Measurements from ENCODE around the gene SIX1.

DNA sequence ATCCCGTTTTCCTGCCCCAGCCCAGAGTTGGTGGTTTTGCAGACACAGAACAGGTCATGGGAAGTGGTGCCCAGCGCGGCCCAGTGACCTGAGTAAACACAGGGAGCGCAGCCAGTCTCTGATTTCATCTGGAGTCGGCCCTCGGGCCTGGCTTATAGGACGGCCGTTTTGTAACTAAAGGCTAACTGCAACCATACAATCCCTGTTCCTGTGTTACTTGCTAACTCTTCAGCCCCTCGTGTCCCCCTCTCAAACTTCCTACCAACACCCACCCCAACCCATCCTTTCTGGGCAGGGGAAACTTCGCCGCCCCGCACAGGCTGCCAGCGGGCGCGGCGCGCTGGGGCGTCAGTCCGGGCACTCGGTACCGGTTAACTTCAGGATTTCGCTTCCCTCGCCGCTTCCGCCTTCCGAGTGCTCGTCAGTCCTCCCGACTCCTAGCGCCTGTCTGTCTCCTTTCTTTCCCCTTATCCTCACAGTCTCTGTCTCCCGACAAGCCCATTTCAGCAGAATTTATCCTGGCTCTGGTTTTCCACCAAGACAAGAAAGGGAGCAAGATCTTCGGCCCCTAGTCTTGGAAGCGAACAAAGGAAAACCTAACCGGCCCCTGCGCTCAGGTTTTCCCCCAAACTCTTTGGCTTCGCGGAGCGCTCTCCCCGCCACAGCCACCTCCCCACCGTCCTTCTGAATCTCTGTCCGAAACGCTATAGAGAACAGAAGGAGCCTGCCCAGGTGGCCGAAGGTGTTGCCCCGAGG lies 2.0 kb downstream of the SIX1 start:
- TF ChIP-seq, protein P1, sequence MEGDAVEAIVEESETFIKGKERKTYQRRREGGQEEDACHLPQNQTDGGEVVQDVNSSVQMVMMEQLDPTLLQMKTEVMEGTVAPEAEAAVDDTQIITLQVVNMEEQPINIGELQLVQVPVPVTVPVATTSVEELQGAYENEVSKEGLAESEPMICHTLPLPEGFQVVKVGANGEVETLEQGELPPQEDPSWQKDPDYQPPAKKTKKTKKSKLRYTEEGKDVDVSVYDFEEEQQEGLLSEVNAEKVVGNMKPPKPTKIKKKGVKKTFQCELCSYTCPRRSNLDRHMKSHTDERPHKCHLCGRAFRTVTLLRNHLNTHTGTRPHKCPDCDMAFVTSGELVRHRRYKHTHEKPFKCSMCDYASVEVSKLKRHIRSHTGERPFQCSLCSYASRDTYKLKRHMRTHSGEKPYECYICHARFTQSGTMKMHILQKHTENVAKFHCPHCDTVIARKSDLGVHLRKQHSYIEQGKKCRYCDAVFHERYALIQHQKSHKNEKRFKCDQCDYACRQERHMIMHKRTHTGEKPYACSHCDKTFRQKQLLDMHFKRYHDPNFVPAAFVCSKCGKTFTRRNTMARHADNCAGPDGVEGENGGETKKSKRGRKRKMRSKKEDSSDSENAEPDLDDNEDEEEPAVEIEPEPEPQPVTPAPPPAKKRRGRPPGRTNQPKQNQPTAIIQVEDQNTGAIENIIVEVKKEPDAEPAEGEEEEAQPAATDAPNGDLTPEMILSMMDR (conservative IDR thresholded peaks at IDR 0.05; ENCODE audit: low read depth in 2 of 2) = no peak
- peak; percentile 95 for TF ChIP-seq EZH2 (IDR thresholded peaks at IDR 0.05; ENCODE audit: low read depth, unreplicated experiment)
- TF ChIP-seq, protein P2, sequence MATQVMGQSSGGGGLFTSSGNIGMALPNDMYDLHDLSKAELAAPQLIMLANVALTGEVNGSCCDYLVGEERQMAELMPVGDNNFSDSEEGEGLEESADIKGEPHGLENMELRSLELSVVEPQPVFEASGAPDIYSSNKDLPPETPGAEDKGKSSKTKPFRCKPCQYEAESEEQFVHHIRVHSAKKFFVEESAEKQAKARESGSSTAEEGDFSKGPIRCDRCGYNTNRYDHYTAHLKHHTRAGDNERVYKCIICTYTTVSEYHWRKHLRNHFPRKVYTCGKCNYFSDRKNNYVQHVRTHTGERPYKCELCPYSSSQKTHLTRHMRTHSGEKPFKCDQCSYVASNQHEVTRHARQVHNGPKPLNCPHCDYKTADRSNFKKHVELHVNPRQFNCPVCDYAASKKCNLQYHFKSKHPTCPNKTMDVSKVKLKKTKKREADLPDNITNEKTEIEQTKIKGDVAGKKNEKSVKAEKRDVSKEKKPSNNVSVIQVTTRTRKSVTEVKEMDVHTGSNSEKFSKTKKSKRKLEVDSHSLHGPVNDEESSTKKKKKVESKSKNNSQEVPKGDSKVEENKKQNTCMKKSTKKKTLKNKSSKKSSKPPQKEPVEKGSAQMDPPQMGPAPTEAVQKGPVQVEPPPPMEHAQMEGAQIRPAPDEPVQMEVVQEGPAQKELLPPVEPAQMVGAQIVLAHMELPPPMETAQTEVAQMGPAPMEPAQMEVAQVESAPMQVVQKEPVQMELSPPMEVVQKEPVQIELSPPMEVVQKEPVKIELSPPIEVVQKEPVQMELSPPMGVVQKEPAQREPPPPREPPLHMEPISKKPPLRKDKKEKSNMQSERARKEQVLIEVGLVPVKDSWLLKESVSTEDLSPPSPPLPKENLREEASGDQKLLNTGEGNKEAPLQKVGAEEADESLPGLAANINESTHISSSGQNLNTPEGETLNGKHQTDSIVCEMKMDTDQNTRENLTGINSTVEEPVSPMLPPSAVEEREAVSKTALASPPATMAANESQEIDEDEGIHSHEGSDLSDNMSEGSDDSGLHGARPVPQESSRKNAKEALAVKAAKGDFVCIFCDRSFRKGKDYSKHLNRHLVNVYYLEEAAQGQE (IDR thresholded peaks at IDR 0.05; ENCODE audit: unreplicated experiment) = no peak
- no peak for TF ChIP-seq POLR2AphosphoS5 (IDR thresholded peaks at IDR 0.05; ENCODE audit: low read depth)
- TF ChIP-seq, protein P3, sequence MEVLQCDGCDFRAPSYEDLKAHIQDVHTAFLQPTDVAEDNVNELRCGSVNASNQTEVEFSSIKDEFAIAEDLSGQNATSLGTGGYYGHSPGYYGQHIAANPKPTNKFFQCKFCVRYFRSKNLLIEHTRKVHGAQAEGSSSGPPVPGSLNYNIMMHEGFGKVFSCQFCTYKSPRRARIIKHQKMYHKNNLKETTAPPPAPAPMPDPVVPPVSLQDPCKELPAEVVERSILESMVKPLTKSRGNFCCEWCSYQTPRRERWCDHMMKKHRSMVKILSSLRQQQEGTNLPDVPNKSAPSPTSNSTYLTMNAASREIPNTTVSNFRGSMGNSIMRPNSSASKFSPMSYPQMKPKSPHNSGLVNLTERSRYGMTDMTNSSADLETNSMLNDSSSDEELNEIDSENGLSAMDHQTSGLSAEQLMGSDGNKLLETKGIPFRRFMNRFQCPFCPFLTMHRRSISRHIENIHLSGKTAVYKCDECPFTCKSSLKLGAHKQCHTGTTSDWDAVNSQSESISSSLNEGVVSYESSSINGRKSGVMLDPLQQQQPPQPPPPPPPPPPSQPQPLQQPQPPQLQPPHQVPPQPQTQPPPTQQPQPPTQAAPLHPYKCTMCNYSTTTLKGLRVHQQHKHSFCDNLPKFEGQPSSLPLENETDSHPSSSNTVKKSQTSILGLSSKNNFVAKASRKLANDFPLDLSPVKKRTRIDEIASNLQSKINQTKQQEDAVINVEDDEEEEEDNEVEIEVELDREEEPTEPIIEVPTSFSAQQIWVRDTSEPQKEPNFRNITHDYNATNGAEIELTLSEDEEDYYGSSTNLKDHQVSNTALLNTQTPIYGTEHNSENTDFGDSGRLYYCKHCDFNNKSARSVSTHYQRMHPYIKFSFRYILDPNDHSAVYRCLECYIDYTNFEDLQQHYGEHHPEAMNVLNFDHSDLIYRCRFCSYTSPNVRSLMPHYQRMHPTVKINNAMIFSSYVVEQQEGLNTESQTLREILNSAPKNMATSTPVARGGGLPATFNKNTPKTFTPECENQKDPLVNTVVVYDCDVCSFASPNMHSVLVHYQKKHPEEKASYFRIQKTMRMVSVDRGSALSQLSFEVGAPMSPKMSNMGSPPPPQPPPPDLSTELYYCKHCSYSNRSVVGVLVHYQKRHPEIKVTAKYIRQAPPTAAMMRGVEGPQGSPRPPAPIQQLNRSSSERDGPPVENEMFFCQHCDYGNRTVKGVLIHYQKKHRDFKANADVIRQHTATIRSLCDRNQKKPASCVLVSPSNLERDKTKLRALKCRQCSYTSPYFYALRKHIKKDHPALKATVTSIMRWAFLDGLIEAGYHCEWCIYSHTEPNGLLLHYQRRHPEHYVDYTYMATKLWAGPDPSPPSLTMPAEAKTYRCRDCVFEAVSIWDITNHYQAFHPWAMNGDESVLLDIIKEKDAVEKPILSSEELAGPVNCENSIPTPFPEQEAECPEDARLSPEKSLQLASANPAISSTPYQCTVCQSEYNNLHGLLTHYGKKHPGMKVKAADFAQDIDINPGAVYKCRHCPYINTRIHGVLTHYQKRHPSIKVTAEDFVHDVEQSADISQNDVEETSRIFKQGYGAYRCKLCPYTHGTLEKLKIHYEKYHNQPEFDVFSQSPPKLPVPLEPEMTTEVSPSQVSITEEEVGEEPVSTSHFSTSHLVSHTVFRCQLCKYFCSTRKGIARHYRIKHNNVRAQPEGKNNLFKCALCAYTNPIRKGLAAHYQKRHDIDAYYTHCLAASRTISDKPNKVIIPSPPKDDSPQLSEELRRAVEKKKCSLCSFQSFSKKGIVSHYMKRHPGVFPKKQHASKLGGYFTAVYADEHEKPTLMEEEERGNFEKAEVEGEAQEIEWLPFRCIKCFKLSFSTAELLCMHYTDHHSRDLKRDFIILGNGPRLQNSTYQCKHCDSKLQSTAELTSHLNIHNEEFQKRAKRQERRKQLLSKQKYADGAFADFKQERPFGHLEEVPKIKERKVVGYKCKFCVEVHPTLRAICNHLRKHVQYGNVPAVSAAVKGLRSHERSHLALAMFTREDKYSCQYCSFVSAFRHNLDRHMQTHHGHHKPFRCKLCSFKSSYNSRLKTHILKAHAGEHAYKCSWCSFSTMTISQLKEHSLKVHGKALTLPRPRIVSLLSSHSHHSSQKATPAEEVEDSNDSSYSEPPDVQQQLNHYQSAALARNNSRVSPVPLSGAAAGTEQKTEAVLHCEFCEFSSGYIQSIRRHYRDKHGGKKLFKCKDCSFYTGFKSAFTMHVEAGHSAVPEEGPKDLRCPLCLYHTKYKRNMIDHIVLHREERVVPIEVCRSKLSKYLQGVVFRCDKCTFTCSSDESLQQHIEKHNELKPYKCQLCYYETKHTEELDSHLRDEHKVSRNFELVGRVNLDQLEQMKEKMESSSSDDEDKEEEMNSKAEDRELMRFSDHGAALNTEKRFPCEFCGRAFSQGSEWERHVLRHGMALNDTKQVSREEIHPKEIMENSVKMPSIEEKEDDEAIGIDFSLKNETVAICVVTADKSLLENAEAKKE (CRISPR knock-in tag; IDR thresholded peaks at IDR 0.05) = no peak
